ENCODE measurements around the gene BTG2. TPM values are rescaled to one million over a fixed set of nuclear protein-coding genes. Genes with fewer than 3 reads are reported as not detected.

BTG2 gene
- polyA plus RNA-seq, 2 of the 4 experiments (the other 2 are of a cell fraction), result 7.2 to 16.4 TPM

GRCh38 chr1:203325418-203326091 is 20.2 kb downstream of the BTG2 start:
- TF ChIP-seq EHMT2 (IDR thresholded peaks at IDR 0.05; ENCODE audit: low read depth) (no peak), NFE2L2 (conservative IDR thresholded peaks at IDR 0.05; ENCODE audit: low read length) (no peak), HOXB13 (CRISPR knock-in tag; IDR thresholded peaks at IDR 0.05; ENCODE audit: low read depth) (no peak), POLR2A (IDR thresholded peaks at IDR 0.05; ENCODE audit: low read length) (no peak), RNF2 (IDR thresholded peaks at IDR 0.05; ENCODE audit: borderline replicate concordance, low read depth) (no peak), REST (IDR thresholded peaks at IDR 0.05) (no peak), FOSB (CRISPR knock-in tag; IDR thresholded peaks at IDR 0.05) (no peak), ZFP36 (IDR thresholded peaks at IDR 0.05; ENCODE audit: borderline replicate concordance, partially characterized antibody) (no peak), JUN (IDR thresholded peaks at IDR 0.05) (no peak), POLR2AphosphoS2 (conservative IDR thresholded peaks at IDR 0.05; ENCODE audit: low read length) (no peak), CBX8 (IDR thresholded peaks at IDR 0.05) (no peak), CHD4 (IDR thresholded peaks at IDR 0.05; ENCODE audit: borderline replicate concordance) (no peak), EHF (CRISPR knock-in tag; IDR thresholded peaks at IDR 0.05) (no peak), NPAS2 (CRISPR knock-in tag; IDR thresholded peaks at IDR 0.05; ENCODE audit: borderline replicate concordance) (no peak), KDM1A (IDR thresholded peaks at IDR 0.05; ENCODE audit: low read depth) (no peak), RFX5 (IDR thresholded peaks at IDR 0.05) (no peak), CTCF (IDR thresholded peaks at IDR 0.05) (no peak)
- TF ChIP-seq, protein P1, sequence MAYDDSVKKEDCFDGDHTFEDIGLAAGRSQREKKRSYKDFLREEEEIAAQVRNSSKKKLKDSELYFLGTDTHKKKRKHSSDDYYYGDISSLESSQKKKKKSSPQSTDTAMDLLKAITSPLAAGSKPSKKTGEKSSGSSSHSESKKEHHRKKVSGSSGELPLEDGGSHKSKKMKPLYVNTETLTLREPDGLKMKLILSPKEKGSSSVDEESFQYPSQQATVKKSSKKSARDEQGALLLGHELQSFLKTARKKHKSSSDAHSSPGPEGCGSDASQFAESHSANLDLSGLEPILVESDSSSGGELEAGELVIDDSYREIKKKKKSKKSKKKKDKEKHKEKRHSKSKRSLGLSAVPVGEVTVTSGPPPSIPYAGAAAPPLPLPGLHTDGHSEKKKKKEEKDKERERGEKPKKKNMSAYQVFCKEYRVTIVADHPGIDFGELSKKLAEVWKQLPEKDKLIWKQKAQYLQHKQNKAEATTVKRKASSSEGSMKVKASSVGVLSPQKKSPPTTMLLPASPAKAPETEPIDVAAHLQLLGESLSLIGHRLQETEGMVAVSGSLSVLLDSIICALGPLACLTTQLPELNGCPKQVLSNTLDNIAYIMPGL (CRISPR knock-in tag; IDR thresholded peaks at IDR 0.05; ENCODE audit: borderline replicate concordance), result no peak
- TF ChIP-seq, protein P2, sequence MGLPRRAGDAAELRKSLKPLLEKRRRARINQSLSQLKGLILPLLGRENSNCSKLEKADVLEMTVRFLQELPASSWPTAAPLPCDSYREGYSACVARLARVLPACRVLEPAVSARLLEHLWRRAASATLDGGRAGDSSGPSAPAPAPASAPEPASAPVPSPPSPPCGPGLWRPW (IDR thresholded peaks at IDR 0.05), result no peak
- no peak for FAIRE-seq
- 70% methylated on average over 12 of the region's 13 CpGs for whole genome bisulfite sequencing (ENCODE audit: missing lambda C conversion rate)
- ChIA-PET POLR2A (interaction anchor here (3.0 kb wide), 1 partner anchor 20 kb away, joined by 34 read pairs; the partner anchor contains the start of gene BTG2), CTCF (interaction anchor here (1.0 to 7.1 kb wide), 6 partner anchors 16 to 180 kb away, joined by 3 to 105 read pairs (median 37); partner anchors contain the start of gene BTG2)
- no peak for DNase-seq (ENCODE audit: low read depth in 1 of 2, low spot score in 1 of 2)
- Histone ChIP-seq H3K4me3 (no peak overlapping the region), H3K9me3 (no peaks in the 10 kb centered on the region), H3K4me2 (no peak overlapping the region), H3K4me1 (peaks cover 19% of the 10 kb centered on the region), H3K27ac (0 out of 6 replicates have a peak overlapping the region, but pooled peaks of 1 of the 2 experiments have one; percentile 7)
- no peak for ATAC-seq

Data from A549 (cell line).